ENCODE results near the gene FANCE. TPM values are rescaled to one million over a fixed set of nuclear protein-coding genes. Genes with fewer than 3 reads are reported as not detected.

Gene FANCE
- total RNA-seq, 4 donors from 2014 or later, result 2.6 to 5.0 (median 3.8) TPM

GRCh38 chr6:35449287-35449881 is 2.8 kb upstream of the FANCE start:
- no peak overlapping the region for H3K4me3 ChIP-seq
- peaks cover 0 to 39% (median 3%) of the 10 kb centered on the region in 3 donors for H3K4me1 ChIP-seq
- no peaks in the 10 kb centered on the region for H3K9me3 ChIP-seq
- H3K36me3 ChIP-seq, result no peaks in the 10 kb centered on the region
- peak; percentile 61 for ATAC-seq
- H3K27me3 ChIP-seq, result no peaks in the 10 kb centered on the region
- H3K27ac ChIP-seq, result no peak overlapping the region
- TF ChIP-seq CTCF (IDR thresholded peaks at IDR 0.05), result peak in 3 of 4 experiments; percentile 69 to 85 (median 70)
- TF ChIP-seq POLR2A (IDR thresholded peaks at IDR 0.05), result no peak
- 27% methylated on average over 7 of the region's 14 CpGs; no CpG with 5 or more reads in 1 of the 2 donors for WGBS, 2 donors (ENCODE audit: low coverage in 1 of 2)

GRCh38 chr6:35451354-35452182 is 570 bp upstream of the FANCE start:
- H3K36me3 ChIP-seq, result peaks cover 0 to 12% of the 10 kb centered on the region in 2 donors
- H3K9me3 ChIP-seq, result no peaks in the 10 kb centered on the region
- peak overlapping the region in 3 of 4 donors; percentile 75 to 84 (median 84) for H3K27ac ChIP-seq
- H3K4me3 ChIP-seq, result peak overlapping the region; percentile 51 to 80
- H3K27me3 ChIP-seq, result no peaks in the 10 kb centered on the region
- WGBS, 2 donors (ENCODE audit: low coverage in 1 of 2), result 11 to 40% methylated on average over 4 to 11 of the region's 20 CpGs
- peak; percentile 1 for ATAC-seq
- H3K4me1 ChIP-seq, result peaks cover 0 to 44% (median 3%) of the 10 kb centered on the region in 3 donors
- TF ChIP-seq POLR2A (IDR thresholded peaks at IDR 0.05), result no peak
- TF ChIP-seq CTCF (IDR thresholded peaks at IDR 0.05), result no peak
- TF ChIP-seq POLR2AphosphoS5 (IDR thresholded peaks at IDR 0.05), result no peak
- no peak for TF ChIP-seq EP300 (IDR thresholded peaks at IDR 0.05)

- 17 to 45% methylated on average over 3 of the region's 3 CpGs for WGBS, 2 donors (ENCODE audit: low coverage in 1 of 2)
- Histone ChIP-seq H3K4me1 (peaks cover 0 to 44% (median 3%) of the 10 kb centered on the region in 3 donors), H3K27me3 (no peaks in the 10 kb centered on the region), H3K27ac (peak overlapping the region in 1 of 4 donors; percentile 84), H3K9me3 (no peaks in the 10 kb centered on the region), H3K36me3 (peaks cover 0 to 29% of the 10 kb centered on the region in 2 donors), H3K4me3 (peak overlapping the region in 1 of 2 donors; percentile 80)
- ATAC-seq, result no peak
- TF ChIP-seq POLR2AphosphoS5 (IDR thresholded peaks at IDR 0.05) (no peak), EP300 (IDR thresholded peaks at IDR 0.05) (no peak), CTCF (IDR thresholded peaks at IDR 0.05) (no peak), POLR2A (IDR thresholded peaks at IDR 0.05) (no peak)
These were observed 1.1 kb downstream of the FANCE start for GRCh38 chr6:35453236-35453635.

- Histone ChIP-seq H3K4me1 (peaks cover 0 to 39% (median 3%) of the 10 kb centered on the region in 3 donors), H3K4me3 (no peak overlapping the region), H3K27me3 (no peaks in the 10 kb centered on the region), H3K9me3 (no peaks in the 10 kb centered on the region), H3K27ac (no peak overlapping the region), H3K36me3 (peaks cover 0 to 41% of the 10 kb centered on the region in 2 donors)
- no peak for ATAC-seq
- TF ChIP-seq POLR2AphosphoS5 (IDR thresholded peaks at IDR 0.05) (no peak), CTCF (IDR thresholded peaks at IDR 0.05) (no peak), POLR2A (IDR thresholded peaks at IDR 0.05) (no peak), EP300 (IDR thresholded peaks at IDR 0.05) (no peak)
- WGBS, 2 donors (ENCODE audit: low coverage in 1 of 2), result 75 to 86% methylated on average over 2 to 8 of the region's 9 CpGs
These were observed 2.4 kb downstream of the FANCE start for GRCh38 chr6:35454391-35455110.

Measured in gastroesophageal sphincter (tissue), 4 donors.